ENCODE measurements around the gene KLF15. TPM values are rescaled to one million over a fixed set of nuclear protein-coding genes. Genes with fewer than 3 reads are reported as not detected.
"Not testable (repeated sequence)": the region's sequence is repeated elsewhere in the genome, so short reads cannot be mapped to it uniquely, and the experiment has no call there.

Gene KLF15
- total RNA-seq, 1 donor from 2014 or later, result not detected

- no peak for TF ChIP-seq CTCF (conservative IDR thresholded peaks at IDR 0.05; ENCODE audit: low read depth, low read length)
- H3K4me3 ChIP-seq (ENCODE audit: low read depth, low read length), result no peak overlapping the region
Measured at GRCh38 chr3:126337980-126338651, 19.1 kb downstream of the KLF15 start.

GRCh38 chr3:126331812-126332336 lies 25.3 kb downstream of the KLF15 start:
- not testable (repeated sequence) for DNase-seq (ENCODE audit: low read depth); H3K4me3 ChIP-seq (ENCODE audit: low read depth, low read length)

More at GRCh38 chr3:126337980-126338651, 19.1 kb downstream of the KLF15 start:
- DNase-seq (ENCODE audit: low read depth), result no peak

- no peak for TF ChIP-seq CTCF (conservative IDR thresholded peaks at IDR 0.05; ENCODE audit: low read depth, low read length)
- no peak for DNase-seq (ENCODE audit: low read depth)
- no peak overlapping the region for H3K4me3 ChIP-seq (ENCODE audit: low read depth, low read length)
Measured at GRCh38 chr3:126329927-126330725, 27.1 kb downstream of the KLF15 start.

GRCh38 chr3:126326629-126327028 lies 30.6 kb downstream of the KLF15 start:
- no peak for TF ChIP-seq CTCF (conservative IDR thresholded peaks at IDR 0.05; ENCODE audit: low read depth, low read length)
- H3K4me3 ChIP-seq (ENCODE audit: low read depth, low read length), result no peak overlapping the region
- no peak for DNase-seq (ENCODE audit: low read depth)

- no peak for TF ChIP-seq CTCF (conservative IDR thresholded peaks at IDR 0.05; ENCODE audit: low read depth, low read length)
- no peak overlapping the region for H3K4me3 ChIP-seq (ENCODE audit: low read depth, low read length)
- DNase-seq (ENCODE audit: low read depth), result no peak
Measured at GRCh38 chr3:126322181-126322967, 34.8 kb downstream of the KLF15 start.

- H3K4me3 ChIP-seq (ENCODE audit: low read depth, low read length), result no peak overlapping the region
- TF ChIP-seq CTCF (conservative IDR thresholded peaks at IDR 0.05; ENCODE audit: low read depth, low read length), result no peak
- no peak for DNase-seq (ENCODE audit: low read depth)
Measured at GRCh38 chr3:126321490-126321889, 35.7 kb downstream of the KLF15 start.

Data from epithelial cell of proximal tubule (primary cell).